Mesendoderm (in vitro differentiated cells): ENCODE data around the gene WASHC1.
"Not testable (repeated sequence)": the region's sequence is repeated elsewhere in the genome, so short reads cannot be mapped to it uniquely, and the experiment has no call there.

Experiments
- DNase-seq: peaks from one replicate; pipeline ENCODE4 v3.0.0; 2013
- H2AK5ac ChIP-seq: 2 replicates; pipeline ENCODE4 v1.6.1; 2013; ENCODE audit warnings: low read length, inconsistent platforms
- H2BK120ac ChIP-seq: 2 replicates; pipeline ENCODE4 v1.6.1; 2013; ENCODE audit warnings: low read depth, mild to moderate bottlenecking, low read length, moderate library complexity, mixed read lengths
- H2BK15ac ChIP-seq: replicated peaks from 2 replicates; pipeline ENCODE4 v1.6.1; 2013; ENCODE audit warnings: low read depth, mild to moderate bottlenecking, moderate library complexity
- H2BK5ac ChIP-seq: 2 replicates; pipeline ENCODE4 v1.6.1; 2013; ENCODE audit warnings: low read length, inconsistent platforms
- H3K18ac ChIP-seq: 2 replicates; pipeline ENCODE4 v1.6.1; 2013; ENCODE audit warnings: mild to moderate bottlenecking, low read length, mixed read lengths
- H3K23ac ChIP-seq: one replicate; pipeline ENCODE4 v1.6.1; 2013; ENCODE audit warnings: low read length
- H3K27ac ChIP-seq: 2 replicates; pipeline ENCODE4 v1.5.1; 2013; ENCODE audit warnings: low read depth, mild to moderate bottlenecking, inconsistent platforms, low read length, moderate library complexity
- H3K27me3 ChIP-seq: 2 replicates; pipeline ENCODE4 v1.6.1; 2013; ENCODE audit warnings: low read length, control low read depth, mild to moderate bottlenecking, inconsistent platforms; ENCODE audit not compliant: insufficient read depth, poor library complexity
- H3K36me3 ChIP-seq: 2 replicates; pipeline ENCODE4 v1.6.1; 2013; ENCODE audit warnings: low read length, inconsistent platforms; ENCODE audit not compliant: control insufficient read depth, insufficient read depth
- H3K4ac ChIP-seq: one replicate; pipeline ENCODE4 v1.6.1; 2013; ENCODE audit warnings: low read depth, mild to moderate bottlenecking, low read length, moderate library complexity
- H3K4me1 ChIP-seq: 2 replicates; pipeline ENCODE4 v1.6.1; 2013; ENCODE audit warnings: low read depth, low read length, inconsistent platforms; ENCODE audit not compliant: control insufficient read depth
- H3K4me2 ChIP-seq: 2 replicates; pipeline ENCODE4 v1.6.1; 2013; ENCODE audit warnings: low read length
- H3K4me3 ChIP-seq: 2 replicates; pipeline ENCODE4 v1.5.1; 2013; ENCODE audit warnings: mild to moderate bottlenecking, low read length
- H3K56ac ChIP-seq: one replicate; pipeline ENCODE4 v1.6.1; 2013; ENCODE audit warnings: low read length
- H3K79me1 ChIP-seq: 2 replicates; pipeline ENCODE4 v1.6.1; 2013; ENCODE audit warnings: low read length, inconsistent platforms
- H3K79me2 ChIP-seq: 2 replicates; pipeline ENCODE4 v1.6.1; 2013; ENCODE audit warnings: mild to moderate bottlenecking, low read length; ENCODE audit not compliant: control insufficient read depth, insufficient read depth
- H3K9ac ChIP-seq: 2 replicates; pipeline ENCODE4 v1.6.1; 2013; ENCODE audit warnings: low read length, inconsistent platforms
- H4K5ac ChIP-seq: one replicate; pipeline ENCODE4 v1.6.1; 2013; ENCODE audit warnings: low read length
- H4K8ac ChIP-seq: one replicate; pipeline ENCODE4 v1.6.1; 2013; ENCODE audit warnings: low read depth, mild to moderate bottlenecking, control low read depth, low read length, moderate library complexity
- WGBS: extraction: QIAGEN DNeasy Blood & Tissue Kit; methylation state at CpG from one replicate; pipeline ENCODE4 v1.1.7; 2013; ENCODE audit warnings: low lambda C conversion rate, missing lambda C conversion rate; ENCODE audit not compliant: insufficient coverage; ENCODE audit errors: extremely low coverage; 5-methylcytosine and 5-hydroxymethylcytosine counted together

Gene WASHC1

GRCh38 chr9:32308-32707 is 3.1 kb upstream of the WASHC1 start:
- not testable (repeated sequence) for H2BK120ac ChIP-seq, H3K23ac ChIP-seq, H2AK5ac ChIP-seq, H3K4me2 ChIP-seq, H3K9ac ChIP-seq, DNase-seq, H3K36me3 ChIP-seq, H2BK15ac ChIP-seq, H3K4me3 ChIP-seq, H3K27ac ChIP-seq, H4K8ac ChIP-seq, H3K4me1 ChIP-seq, H3K18ac ChIP-seq, H3K4ac ChIP-seq, H3K27me3 ChIP-seq, H3K79me1 ChIP-seq, H3K56ac ChIP-seq, H4K5ac ChIP-seq, H2BK5ac ChIP-seq, H3K79me2 ChIP-seq
- no CpG with 5 or more reads among the region's 6 CpGs for WGBS

- H3K18ac ChIP-seq, H3K9ac ChIP-seq, H2BK5ac ChIP-seq, H3K4ac ChIP-seq, H2AK5ac ChIP-seq, H4K8ac ChIP-seq, DNase-seq, H4K5ac ChIP-seq, H3K36me3 ChIP-seq, H3K4me1 ChIP-seq, H3K27ac ChIP-seq, H3K79me1 ChIP-seq, H3K79me2 ChIP-seq, H3K56ac ChIP-seq, H3K4me3 ChIP-seq, H2BK120ac ChIP-seq, H3K23ac ChIP-seq, H3K27me3 ChIP-seq, H3K4me2 ChIP-seq, H2BK15ac ChIP-seq: not testable (repeated sequence)
- no CpG with 5 or more reads among the region's 30 CpGs for WGBS
Observed at GRCh38 chr9:28775-29174, 481 bp downstream of the WASHC1 start.

GRCh38 chr9:21621-22020 is 7.6 kb downstream of the WASHC1 start:
- not testable (repeated sequence) for H3K79me2 ChIP-seq, DNase-seq, H3K4me1 ChIP-seq, H3K23ac ChIP-seq, H3K18ac ChIP-seq, H3K4me2 ChIP-seq, H3K9ac ChIP-seq, H3K4me3 ChIP-seq, H3K56ac ChIP-seq, H3K27me3 ChIP-seq, H4K5ac ChIP-seq, H4K8ac ChIP-seq, H2AK5ac ChIP-seq, H2BK120ac ChIP-seq, H3K27ac ChIP-seq, H2BK15ac ChIP-seq, H3K79me1 ChIP-seq, H3K36me3 ChIP-seq, H2BK5ac ChIP-seq, H3K4ac ChIP-seq
- WGBS: no CpG with 5 or more reads among the region's 9 CpGs

- not testable (repeated sequence) for H3K4me2 ChIP-seq, H2BK15ac ChIP-seq, H2BK5ac ChIP-seq, H2AK5ac ChIP-seq, H4K5ac ChIP-seq, H3K4ac ChIP-seq, H4K8ac ChIP-seq, H3K27ac ChIP-seq, H2BK120ac ChIP-seq, H3K79me2 ChIP-seq, H3K9ac ChIP-seq, H3K27me3 ChIP-seq, H3K79me1 ChIP-seq, H3K4me1 ChIP-seq, H3K23ac ChIP-seq, H3K56ac ChIP-seq, DNase-seq, H3K36me3 ChIP-seq, H3K4me3 ChIP-seq, H3K18ac ChIP-seq
- WGBS: no CpG with 5 or more reads among the region's 6 CpGs
Observed at GRCh38 chr9:16875-17274, 12.4 kb downstream of the WASHC1 start.

- not testable (repeated sequence) for H3K4me2 ChIP-seq, H4K8ac ChIP-seq, H3K4me3 ChIP-seq, H3K79me1 ChIP-seq, H2BK15ac ChIP-seq, H3K27ac ChIP-seq, H2AK5ac ChIP-seq, H3K18ac ChIP-seq, H3K4me1 ChIP-seq, H3K36me3 ChIP-seq, H2BK120ac ChIP-seq, H3K9ac ChIP-seq, H3K27me3 ChIP-seq, H3K23ac ChIP-seq, DNase-seq, H2BK5ac ChIP-seq, H3K4ac ChIP-seq, H4K5ac ChIP-seq, H3K79me2 ChIP-seq, H3K56ac ChIP-seq
- WGBS: no CpG with 5 or more reads among the region's 10 CpGs
Observed at GRCh38 chr9:14129-14809, 15.0 kb downstream of the WASHC1 start.

GRCh38 chr9:11206-11605 is 18.1 kb downstream of the WASHC1 start:
- not testable (repeated sequence) for H3K27ac ChIP-seq, H3K18ac ChIP-seq, H2AK5ac ChIP-seq, H3K4me1 ChIP-seq, H3K9ac ChIP-seq, H3K36me3 ChIP-seq, H3K56ac ChIP-seq, H3K4me3 ChIP-seq, DNase-seq, H3K4ac ChIP-seq, H3K4me2 ChIP-seq, H3K27me3 ChIP-seq, H3K79me2 ChIP-seq, H2BK15ac ChIP-seq, H3K23ac ChIP-seq, H3K79me1 ChIP-seq, H4K8ac ChIP-seq, H2BK5ac ChIP-seq, H2BK120ac ChIP-seq, H4K5ac ChIP-seq
- WGBS: no CpG with 5 or more reads among the region's 26 CpGs
